DMS114 treated with DMSO at 0.1 percent for 48 hours (cell line): ENCODE results near the gene PKP4.
"Not testable (repeated sequence)": the region's sequence is repeated elsewhere in the genome, so short reads cannot be mapped to it uniquely, and the experiment has no call there.

Source experiments
- DNase-seq: peaks from one replicate; lab custom pipeline; 2025; ENCODE audit not compliant: unreplicated experiment; lab: John Stamatoyannopoulos, UW

The PKP4 gene

DNA sequence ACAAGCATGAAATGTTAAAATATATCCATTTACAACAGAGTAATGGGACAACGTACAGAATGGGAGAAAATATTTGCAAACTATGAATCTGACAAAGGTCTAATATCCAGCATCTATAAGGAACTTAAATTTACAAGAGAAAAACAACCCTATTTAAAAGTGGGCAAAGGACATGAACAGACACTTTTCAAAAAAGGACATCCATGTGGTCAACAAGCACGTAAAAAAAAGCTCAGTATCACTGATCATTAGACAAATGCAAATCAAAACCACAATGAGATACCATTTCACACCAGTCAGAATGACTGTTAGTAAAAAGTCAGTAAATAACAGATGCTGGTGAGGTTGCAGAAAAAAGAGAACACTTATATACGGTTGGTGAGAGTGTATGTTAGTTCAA lies 16.1 kb downstream of the PKP4 start:
- DNase-seq: not testable (repeated sequence)

DNA sequence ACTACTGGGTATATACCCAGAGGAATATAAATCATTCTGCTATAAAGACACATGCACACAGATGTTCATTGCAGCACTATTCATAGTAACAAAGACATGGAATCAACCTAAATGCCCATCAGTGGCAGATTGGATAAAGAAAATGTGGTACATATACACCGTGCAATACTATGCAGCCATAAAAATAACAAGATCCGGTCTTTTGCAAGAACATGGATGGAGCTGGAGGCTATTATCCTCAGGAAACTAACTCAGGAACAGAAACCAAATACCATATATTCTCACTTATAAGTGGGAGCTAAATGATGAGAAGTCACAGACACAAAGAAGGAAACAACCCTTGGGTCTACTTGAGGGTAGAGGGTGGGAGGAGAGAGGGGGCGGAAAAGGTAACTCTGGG lies 16.5 kb downstream of the PKP4 start:
- DNase-seq: not testable (repeated sequence)

GRCh38 chr2:158473719-158474392 lies 17.1 kb downstream of the PKP4 start:
- DNase-seq: no peak

GRCh38 chr2:158474526-158475011 lies 17.8 kb downstream of the PKP4 start:
- DNase-seq: not testable (repeated sequence)

DNA sequence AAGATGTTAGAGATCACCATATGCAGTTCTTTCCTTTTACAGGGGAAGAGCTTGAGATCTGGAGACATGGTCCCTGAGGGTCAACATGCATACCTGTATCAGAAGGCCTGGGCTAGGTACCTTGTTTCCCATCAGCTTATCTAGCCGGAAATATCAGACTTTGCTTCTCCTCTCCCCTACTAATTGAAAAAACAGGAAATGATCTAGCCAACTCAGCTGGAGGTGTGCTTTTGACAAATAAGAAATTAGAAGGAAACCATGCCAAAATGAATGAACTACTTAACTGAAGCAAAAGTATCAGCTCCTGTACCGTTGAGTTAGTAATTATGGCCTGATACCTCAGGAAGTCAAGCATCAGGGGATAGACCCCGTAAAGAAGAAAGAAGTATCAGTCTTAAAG lies 20.4 kb downstream of the PKP4 start:
- DNase-seq: no peak

- DNase-seq: no peak
Measured at GRCh38 chr2:158478237-158478636, 21.5 kb downstream of the PKP4 start.

- no peak for DNase-seq
Measured at GRCh38 chr2:158478816-158479215, 22.1 kb downstream of the PKP4 start.

DNA sequence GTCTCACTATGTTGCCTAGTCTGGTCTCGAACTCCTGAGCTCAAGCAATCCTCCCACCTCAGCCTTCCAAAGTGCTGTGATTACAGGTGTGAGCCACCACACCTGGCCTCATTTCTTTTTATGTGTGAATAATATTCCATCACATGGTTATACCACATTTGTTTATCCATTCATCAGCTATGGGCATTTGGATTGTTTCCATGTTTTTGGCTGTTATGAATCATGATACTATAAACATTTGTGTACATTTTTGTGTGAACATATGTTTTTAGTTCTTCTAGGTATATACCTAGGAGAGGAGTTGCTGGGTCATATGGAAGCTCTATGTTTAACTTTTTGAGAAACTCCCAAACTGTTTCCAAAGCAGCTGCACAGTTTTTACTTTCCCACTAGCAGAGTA lies 24.4 kb downstream of the PKP4 start:
- DNase-seq: no peak

- no peak for DNase-seq
Measured at GRCh38 chr2:158482594-158482993, 25.8 kb downstream of the PKP4 start.

GRCh38 chr2:158484892-158485556 lies 28.3 kb downstream of the PKP4 start:
- no peak for DNase-seq

DNA sequence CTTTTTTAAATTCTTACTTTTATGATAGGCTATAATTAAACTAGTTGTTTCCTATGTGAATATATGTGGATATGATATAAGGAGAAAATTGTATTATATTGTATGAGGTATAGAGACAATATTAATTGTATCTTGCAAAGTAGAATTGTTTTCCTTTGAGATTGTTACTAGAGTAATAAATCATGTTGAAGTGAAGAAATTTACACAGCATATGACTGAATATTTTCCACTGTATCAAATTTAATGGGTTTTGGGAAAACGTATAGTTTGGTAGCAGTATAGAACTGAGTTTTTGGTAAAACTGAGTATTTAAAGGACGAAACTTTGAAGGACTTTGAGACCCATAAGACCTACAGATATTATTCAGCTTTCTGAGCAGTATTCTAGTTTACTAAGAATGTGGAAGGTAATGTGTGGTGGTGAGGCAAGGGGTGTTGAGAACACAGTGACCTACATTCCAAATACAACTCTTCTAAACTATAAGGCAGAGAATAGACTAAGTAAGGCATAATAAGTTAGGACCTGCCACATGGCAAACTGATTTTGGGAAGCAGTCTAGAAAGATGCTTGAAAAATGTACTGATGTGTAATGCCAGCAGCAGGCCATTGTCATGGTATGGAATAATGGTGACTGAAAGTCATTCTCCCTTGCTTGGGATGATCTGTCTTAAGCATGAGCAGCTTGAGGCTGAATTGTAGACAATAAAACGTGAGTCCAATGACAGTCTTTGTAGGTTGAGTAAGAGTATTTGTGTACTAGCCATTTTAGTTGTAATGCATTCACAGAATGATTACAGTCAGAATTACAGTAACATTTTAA lies 29.6 kb downstream of the PKP4 start:
- DNase-seq: no peak

GRCh38 chr2:158486970-158487325 lies 30.2 kb downstream of the PKP4 start:
- no peak for DNase-seq

DNA sequence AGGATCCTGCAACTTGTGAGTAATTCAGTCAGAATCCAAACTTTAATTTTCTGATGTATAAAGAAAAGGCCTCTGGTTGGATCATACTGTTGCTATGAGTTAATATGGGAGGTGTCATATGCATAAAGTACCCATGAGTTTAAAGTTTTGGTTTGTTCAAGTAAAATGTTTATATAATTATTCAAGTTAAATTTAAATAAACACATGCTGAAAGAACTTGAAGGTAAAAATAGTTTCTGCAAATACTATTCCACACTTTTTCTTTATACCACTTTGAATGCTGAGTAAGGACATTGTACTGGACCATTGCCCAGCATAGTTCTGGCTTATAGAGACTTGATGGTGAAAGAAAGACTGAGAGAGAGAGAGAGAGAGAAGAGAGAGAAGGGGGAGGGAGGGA lies 30.7 kb downstream of the PKP4 start:
- no peak for DNase-seq

GRCh38 chr2:158488442-158489216 lies 31.9 kb downstream of the PKP4 start:
- DNase-seq: no peak

DNA sequence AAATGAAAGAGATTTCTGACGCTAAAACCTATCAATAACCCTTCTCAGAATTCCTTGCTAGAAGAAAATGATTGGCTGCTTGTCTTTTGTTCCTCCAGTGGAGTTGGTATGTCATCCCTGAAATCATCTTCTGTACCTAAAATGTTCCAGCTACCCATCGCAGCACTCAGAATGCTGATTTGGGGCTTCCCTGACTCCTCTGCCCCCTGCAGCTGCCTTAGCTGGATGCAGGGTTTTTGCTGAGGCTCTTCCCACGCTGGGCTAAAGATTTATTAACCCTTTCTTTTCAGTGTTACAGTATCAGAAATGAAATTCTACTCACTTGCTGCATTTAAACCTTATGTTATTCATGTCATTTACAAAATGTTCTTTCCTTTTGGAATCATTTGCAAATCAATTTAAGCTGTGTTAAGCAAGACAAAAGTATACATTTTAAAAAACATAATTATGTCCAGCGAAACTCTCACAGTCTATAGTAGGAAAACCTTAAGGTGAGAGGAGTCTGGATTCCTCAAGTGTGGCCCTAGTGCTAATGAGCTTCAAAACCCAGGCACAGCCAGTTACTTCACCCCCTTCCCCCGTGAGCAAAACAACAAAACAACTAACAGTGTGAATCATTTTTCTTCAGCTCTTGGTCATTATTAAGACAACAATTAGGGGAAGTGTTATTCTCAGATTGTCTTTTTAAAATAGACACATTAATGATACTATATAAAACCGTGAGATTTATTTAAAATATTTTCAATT lies 32.8 kb downstream of the PKP4 start:
- no peak for DNase-seq

DNA sequence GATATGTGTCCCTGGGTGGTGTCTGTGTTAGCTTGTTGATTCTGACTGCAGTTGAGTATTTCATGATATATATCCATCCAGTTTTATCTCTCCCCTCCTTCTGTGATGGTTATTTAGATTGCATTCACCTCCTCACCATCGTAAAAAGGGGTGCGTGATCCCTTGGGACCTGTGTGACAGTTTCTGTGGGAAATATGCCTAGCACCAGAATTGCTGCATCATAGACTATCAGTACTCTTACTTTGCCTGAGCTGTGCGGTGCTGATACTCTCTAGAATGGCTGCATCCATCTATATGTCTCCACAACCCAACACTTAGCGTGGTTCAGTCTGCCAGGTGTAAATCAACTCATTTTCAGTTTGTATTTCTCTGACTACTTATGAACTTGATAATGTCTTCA lies 34.3 kb downstream of the PKP4 start:
- DNase-seq: no peak

GRCh38 chr2:158493458-158493857 lies 36.7 kb downstream of the PKP4 start:
- DNase-seq: no peak

DNA sequence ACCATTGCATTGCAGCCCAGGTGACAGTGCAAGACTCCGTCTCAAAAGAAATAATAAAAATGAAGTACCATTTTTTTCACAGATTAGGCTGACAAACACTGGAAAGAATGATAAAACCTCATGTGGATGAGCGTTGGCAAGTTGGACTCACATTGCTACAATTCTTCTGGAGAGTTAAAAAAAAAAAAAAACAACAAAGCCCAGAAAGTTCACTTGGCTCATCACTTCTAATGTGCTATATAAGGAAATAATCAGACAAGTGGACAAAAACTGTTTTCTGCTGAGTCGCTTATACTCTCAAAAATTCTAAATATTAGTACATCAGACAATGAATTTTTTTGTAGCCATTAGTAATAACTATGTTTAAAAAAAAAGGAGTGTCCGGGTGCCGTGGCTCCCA lies 38.4 kb downstream of the PKP4 start:
- no peak for DNase-seq

DNA sequence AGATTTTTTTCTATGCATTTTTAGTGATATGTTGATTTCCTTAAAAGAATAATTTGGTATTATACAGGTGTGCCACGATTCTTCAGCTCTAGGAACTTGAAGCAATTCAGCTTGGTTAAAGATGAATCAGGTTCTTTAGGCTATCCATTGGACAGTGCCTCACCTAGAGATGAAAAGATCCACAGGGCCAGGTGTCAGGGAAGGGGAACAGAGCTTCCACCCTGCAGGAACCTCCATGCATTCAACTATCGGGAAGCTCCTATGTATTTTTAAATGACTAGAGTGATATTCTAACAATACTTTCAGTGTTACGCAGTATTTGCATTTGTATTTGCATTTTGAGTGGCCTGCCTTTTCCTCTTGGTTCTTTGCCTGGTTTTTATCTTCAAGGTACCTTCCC lies 40.2 kb downstream of the PKP4 start:
- no peak for DNase-seq

DNA sequence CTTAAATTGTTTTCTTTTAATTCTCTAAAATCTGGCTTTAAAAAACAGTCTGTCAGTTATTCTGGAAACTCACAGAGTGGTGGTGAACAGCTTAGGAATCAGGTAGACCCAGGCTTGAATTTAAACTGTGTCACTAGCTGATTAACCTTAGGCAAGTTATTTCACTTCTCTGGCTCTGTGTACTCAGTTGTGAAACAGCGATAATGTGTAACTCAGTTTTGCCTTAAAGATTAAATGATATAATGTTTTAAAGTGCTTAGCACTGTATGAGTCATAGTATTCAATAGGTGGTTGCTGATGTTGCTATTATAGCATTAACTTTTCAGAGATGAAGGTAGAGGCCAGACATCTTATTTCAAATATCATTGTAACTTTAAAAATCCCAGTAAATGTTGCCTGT lies 40.7 kb downstream of the PKP4 start:
- no peak for DNase-seq
